Measurements from ENCODE around the gene YBX1. TPM values are rescaled to one million over a fixed set of nuclear protein-coding genes. Genes with fewer than 3 reads are reported as not detected.
"Not testable (repeated sequence)": the region's sequence is repeated elsewhere in the genome, so short reads cannot be mapped to it uniquely, and the experiment has no call there.

Gene YBX1
- total RNA-seq, 1 donor from 2014 or later = 582 TPM

DNA sequence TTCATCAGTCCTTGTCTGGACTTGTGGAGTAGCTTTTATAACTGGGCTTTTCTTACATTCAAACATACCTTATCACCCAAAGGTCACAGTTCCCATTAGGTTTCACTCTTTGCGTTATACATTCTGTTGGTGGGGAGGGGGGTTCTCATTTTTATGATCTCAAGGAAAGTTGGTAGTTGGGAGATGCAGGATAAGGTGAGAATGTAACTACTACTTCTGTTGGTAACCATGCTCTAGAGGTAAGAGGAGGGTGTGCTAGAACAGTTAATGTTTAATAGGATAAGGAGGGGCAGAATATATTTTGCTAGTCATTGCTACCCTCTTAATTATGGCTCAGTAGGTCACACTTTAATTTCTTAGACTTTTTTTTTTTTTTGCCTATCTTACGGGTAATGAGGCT is 10.7 kb downstream of the YBX1 start:
- Mint-ChIP-seq H3K27me3 (ENCODE audit: low read depth) (no peaks in the 10 kb centered on the region), H3K36me3 (ENCODE audit: low read depth) (peaks cover 20% of the 10 kb centered on the region), H3K9me3 (ENCODE audit: low read depth) (no peaks in the 10 kb centered on the region), H3K4me1 (ENCODE audit: low read depth) (peaks cover 56% of the 10 kb centered on the region), H3K27ac (ENCODE audit: unreplicated experiment) (no peak overlapping the region), H3K4me3 (ENCODE audit: unreplicated experiment) (no peak overlapping the region)
- DNase-seq (ENCODE audit: low spot score) = no peak
- TF ChIP-seq, protein P1, sequence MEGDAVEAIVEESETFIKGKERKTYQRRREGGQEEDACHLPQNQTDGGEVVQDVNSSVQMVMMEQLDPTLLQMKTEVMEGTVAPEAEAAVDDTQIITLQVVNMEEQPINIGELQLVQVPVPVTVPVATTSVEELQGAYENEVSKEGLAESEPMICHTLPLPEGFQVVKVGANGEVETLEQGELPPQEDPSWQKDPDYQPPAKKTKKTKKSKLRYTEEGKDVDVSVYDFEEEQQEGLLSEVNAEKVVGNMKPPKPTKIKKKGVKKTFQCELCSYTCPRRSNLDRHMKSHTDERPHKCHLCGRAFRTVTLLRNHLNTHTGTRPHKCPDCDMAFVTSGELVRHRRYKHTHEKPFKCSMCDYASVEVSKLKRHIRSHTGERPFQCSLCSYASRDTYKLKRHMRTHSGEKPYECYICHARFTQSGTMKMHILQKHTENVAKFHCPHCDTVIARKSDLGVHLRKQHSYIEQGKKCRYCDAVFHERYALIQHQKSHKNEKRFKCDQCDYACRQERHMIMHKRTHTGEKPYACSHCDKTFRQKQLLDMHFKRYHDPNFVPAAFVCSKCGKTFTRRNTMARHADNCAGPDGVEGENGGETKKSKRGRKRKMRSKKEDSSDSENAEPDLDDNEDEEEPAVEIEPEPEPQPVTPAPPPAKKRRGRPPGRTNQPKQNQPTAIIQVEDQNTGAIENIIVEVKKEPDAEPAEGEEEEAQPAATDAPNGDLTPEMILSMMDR (IDR thresholded peaks at IDR 0.05) = no peak

DNA sequence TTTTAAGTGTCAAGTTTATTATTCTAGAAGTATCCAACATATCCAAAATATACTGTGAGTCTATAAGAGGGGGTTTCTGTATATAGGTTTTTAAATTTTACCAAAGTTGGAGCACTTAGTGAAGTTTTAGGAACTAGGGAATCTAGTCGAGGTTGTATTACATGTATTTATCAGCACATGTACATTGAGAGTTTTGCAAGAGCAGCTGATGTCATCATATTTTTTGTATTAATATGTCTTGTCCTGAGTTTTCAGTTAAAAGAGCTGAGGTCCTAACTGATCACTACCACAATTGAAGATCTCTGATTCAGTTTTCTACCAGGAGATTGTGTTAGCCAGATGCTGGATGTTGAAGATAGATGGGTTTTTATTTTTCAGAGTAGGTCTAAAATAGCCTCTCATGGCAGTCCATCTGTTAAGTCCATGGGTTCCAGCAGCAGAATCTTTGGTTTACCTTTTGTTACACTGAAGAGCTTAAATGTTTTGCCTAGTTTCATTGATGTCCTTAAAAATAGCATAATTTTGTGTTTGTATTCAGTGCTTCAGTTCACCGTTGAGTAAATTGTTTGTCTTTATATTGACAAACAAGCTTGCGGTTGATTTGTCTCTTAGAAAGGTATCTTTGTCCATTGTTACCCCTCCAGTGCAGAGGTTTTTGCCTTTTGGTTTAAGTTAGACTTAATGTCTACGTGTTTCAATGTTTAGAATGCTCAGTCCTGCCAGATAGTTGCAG is 16.0 kb downstream of the YBX1 start:
- no peaks in the 10 kb centered on the region for H3K9me3 Mint-ChIP-seq (ENCODE audit: low read depth)
- no peak overlapping the region for H3K27ac Mint-ChIP-seq (ENCODE audit: unreplicated experiment)
- peaks cover 56% of the 10 kb centered on the region for H3K36me3 Mint-ChIP-seq (ENCODE audit: low read depth)
- H3K4me1 Mint-ChIP-seq (ENCODE audit: low read depth) = peaks cover 10% of the 10 kb centered on the region
- H3K4me3 Mint-ChIP-seq (ENCODE audit: unreplicated experiment) = no peak overlapping the region
- TF ChIP-seq, protein P1 (IDR thresholded peaks at IDR 0.05) = no peak
- no peaks in the 10 kb centered on the region for H3K27me3 Mint-ChIP-seq (ENCODE audit: low read depth)
- no peak for DNase-seq (ENCODE audit: low spot score)

DNA sequence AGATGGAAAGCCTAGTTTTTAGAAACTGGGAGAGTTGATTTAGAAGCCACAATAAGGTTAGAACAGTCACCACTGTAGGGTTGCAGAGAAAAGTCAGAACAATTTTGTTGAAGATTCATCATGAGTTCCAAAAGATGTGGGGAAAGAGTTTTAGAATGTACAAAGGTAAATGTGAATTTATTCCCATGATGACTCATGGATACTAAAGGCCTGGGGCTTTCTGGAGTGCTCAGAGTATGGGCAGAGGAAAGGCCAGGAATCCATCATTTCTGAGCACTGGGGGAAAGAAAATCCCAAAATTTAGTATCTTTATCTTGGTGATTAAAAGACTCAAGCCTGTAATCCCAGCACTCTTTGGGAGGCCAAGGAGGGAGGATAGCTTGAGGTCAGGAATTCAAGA is 17.8 kb downstream of the YBX1 start:
- Mint-ChIP-seq H3K4me3 (ENCODE audit: unreplicated experiment) (no peak overlapping the region), H3K36me3 (ENCODE audit: low read depth) (peaks cover 61% of the 10 kb centered on the region), H3K9me3 (ENCODE audit: low read depth) (no peaks in the 10 kb centered on the region), H3K4me1 (ENCODE audit: low read depth) (peaks cover 3% of the 10 kb centered on the region), H3K27ac (ENCODE audit: unreplicated experiment) (no peak overlapping the region), H3K27me3 (ENCODE audit: low read depth) (no peaks in the 10 kb centered on the region)
- no peak for DNase-seq (ENCODE audit: low spot score)
- TF ChIP-seq, protein P1 (IDR thresholded peaks at IDR 0.05) = no peak

DNA sequence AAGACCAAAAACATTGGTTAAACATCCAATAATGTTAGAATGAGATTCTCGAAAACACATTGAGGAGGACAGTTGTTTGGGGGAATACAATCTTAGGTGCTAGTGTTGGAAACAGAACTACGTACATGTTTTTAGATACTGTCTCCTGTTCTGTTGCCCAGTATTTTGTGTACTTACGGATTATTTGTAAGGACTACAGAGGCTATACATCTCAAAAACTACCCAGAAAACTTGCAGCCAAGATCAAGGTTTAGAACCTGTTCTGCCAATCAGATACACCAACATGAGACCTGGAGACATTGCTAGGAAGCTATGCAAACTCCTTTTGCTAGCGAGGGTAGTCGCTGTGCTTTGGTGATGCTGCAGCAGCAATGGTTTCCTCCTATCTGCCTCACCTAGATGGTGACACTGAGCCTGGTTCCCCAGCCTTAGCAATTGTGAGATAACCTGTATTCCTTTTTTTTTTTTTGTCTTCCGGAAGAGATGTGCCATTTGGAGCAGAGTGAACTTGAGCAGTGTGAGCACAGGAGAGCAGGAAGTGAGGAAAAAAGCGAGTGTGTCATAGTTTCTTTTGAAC is 21.8 kb downstream of the YBX1 start:
- no peak overlapping the region for H3K4me3 Mint-ChIP-seq (ENCODE audit: unreplicated experiment)
- no peak for DNase-seq (ENCODE audit: low spot score)
- H3K27ac Mint-ChIP-seq (ENCODE audit: unreplicated experiment) = no peak overlapping the region
- no peaks in the 10 kb centered on the region for H3K9me3 Mint-ChIP-seq (ENCODE audit: low read depth)
- TF ChIP-seq, protein P1 (IDR thresholded peaks at IDR 0.05) = no peak
- peaks cover 57% of the 10 kb centered on the region for H3K36me3 Mint-ChIP-seq (ENCODE audit: low read depth)
- H3K27me3 Mint-ChIP-seq (ENCODE audit: low read depth) = no peaks in the 10 kb centered on the region
- H3K4me1 Mint-ChIP-seq (ENCODE audit: low read depth) = no peaks in the 10 kb centered on the region

DNA sequence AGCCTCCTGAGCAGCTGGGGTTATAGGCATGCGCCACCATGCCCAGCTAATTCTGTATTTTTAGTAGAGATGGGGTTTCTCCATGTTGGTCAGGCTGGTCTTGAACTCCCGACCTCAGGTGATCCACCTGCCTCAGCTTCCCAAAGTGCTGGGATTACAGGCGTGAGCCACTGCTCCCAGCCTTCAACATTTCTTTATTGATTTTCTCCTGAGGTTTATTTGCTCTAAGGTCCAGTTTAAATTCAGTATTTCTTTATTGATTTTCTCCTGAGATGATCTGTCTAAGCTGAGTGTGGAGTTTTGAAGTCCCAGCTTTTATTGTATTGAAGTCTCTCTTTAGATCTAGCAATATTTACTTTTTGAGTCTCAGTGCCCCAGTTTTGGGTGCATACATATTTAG is 30.6 kb downstream of the YBX1 start:
- not testable (repeated sequence) for H3K4me3 Mint-ChIP-seq (ENCODE audit: unreplicated experiment); DNase-seq (ENCODE audit: low spot score); H3K4me1 Mint-ChIP-seq (ENCODE audit: low read depth); H3K27ac Mint-ChIP-seq (ENCODE audit: unreplicated experiment); H3K27me3 Mint-ChIP-seq (ENCODE audit: low read depth)
- peaks cover 50% of the 10 kb centered on the region for H3K36me3 Mint-ChIP-seq (ENCODE audit: low read depth)
- peaks cover 14% of the 10 kb centered on the region for H3K9me3 Mint-ChIP-seq (ENCODE audit: low read depth)

DNA sequence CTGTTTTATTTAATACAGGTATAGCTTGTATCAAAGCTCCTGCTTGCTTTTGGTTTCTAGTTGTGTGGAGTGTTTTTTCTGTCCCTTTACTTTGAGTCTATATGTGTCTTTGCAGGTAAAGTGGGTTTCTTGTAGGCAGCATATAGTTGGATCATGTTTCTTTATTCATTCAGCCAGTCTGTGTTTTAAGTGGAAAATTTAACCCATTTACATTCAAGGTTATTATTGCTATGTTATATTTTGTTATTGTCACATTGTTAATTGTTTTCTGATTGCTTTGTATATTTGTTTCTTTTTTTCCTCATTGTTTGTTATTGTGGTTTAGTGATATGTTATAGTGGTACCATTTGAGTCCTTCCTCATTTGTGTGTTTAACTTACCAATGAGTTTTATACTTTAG is 31.1 kb downstream of the YBX1 start:
- TF ChIP-seq, protein P1 (IDR thresholded peaks at IDR 0.05) = no peak
- no peak for DNase-seq (ENCODE audit: low spot score)
- Mint-ChIP-seq H3K4me1 (ENCODE audit: low read depth) (no peaks in the 10 kb centered on the region), H3K27ac (ENCODE audit: unreplicated experiment) (no peak overlapping the region), H3K4me3 (ENCODE audit: unreplicated experiment) (no peak overlapping the region), H3K27me3 (ENCODE audit: low read depth) (no peaks in the 10 kb centered on the region), H3K36me3 (ENCODE audit: low read depth) (peaks cover 45% of the 10 kb centered on the region), H3K9me3 (ENCODE audit: low read depth) (peaks cover 14% of the 10 kb centered on the region)

DNA sequence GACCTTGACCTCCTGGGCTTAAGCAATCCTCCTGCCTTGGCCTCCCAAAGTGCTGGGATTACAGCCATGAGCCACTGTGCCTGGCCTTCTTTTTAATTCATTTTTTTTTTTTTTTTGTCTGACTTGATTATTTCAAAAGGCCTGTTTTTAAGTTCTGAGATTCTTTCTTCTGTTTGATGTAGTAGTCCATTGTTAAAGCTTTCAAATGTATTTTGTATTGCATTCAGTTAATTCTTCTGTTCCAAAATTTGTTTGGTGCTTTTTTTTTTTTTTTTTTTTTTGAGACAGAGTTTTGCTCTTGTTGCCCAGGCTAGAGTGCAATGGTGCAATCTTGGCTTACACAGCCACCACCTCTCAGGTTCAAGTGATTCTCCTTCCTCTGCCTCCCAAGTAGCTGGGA is 32.2 kb downstream of the YBX1 start:
- H3K4me3 Mint-ChIP-seq (ENCODE audit: unreplicated experiment); H3K27ac Mint-ChIP-seq (ENCODE audit: unreplicated experiment); DNase-seq (ENCODE audit: low spot score); H3K4me1 Mint-ChIP-seq (ENCODE audit: low read depth); H3K27me3 Mint-ChIP-seq (ENCODE audit: low read depth): not testable (repeated sequence)
- Mint-ChIP-seq H3K9me3 (ENCODE audit: low read depth) (peaks cover 14% of the 10 kb centered on the region), H3K36me3 (ENCODE audit: low read depth) (peaks cover 42% of the 10 kb centered on the region)
